SH-SY5Y (cell line): ENCODE measurements around the gene TANGO6.

Experiments
- GATA2 ChIP-seq: IDR thresholded peaks from 2 replicates; pipeline ENCODE4 v1.6.1; 2011; ENCODE audit warnings: mild to moderate bottlenecking, low read depth, low read length
- GATA3 ChIP-seq: IDR thresholded peaks from 2 replicates; pipeline ENCODE4 v1.6.1; 2011; ENCODE audit warnings: low read depth, mild to moderate bottlenecking, low read length, moderate library complexity

DNA sequence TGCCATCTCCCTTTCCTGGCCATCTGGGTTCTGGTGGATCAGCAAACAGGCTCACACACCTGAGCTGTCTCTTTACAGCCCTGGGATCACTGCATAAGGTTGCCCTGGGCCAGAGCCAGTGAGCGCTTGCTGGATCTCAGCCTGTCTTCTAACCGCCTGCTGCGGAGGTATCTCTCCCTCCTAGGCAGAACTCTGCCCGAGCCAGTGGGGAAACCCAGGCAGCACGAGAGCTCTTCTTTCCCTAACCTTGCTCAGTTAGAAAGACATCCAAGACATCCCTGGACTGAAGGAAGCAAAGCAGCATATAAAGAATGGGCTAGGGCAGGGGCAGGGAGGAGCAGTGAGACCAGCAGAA, 268.5 kb downstream of the TANGO6 start:
- TF ChIP-seq GATA2 (no peak), GATA3 (no peak)
